MM.1S (cell line): Measurements from ENCODE around the gene ELFN1.

Experiments used
- DNase-seq: peaks from one replicate; pipeline ENCODE4 v3.0.0-alpha.2; 2015
- H2AFZ ChIP-seq: fragments of 300-600 bp; sonication (generic); 2 replicates; pipeline ENCODE4 v1.6.0; 2016; ENCODE audit warnings: antibody characterized with exemption, low read length
- H3F3A ChIP-seq: fragments of 300-600 bp; sonication (generic); 2 replicates; pipeline ENCODE4 v1.6.1; 2016; ENCODE audit warnings: mild to moderate bottlenecking, antibody characterized with exemption, low read length, moderate library complexity, mixed read lengths; ENCODE audit not compliant: insufficient read depth
- H3K27ac ChIP-seq: fragments of 300-600 bp; sonication (generic); 2 replicates; pipeline ENCODE4 v1.5.1; 2016; ENCODE audit warnings: mild to moderate bottlenecking, low read length
- H3K27me3 ChIP-seq: fragments of 300-600 bp; sonication (generic); replicated peaks from 2 replicates; pipeline ENCODE4 v1.6.0; 2016; ENCODE audit warnings: low read length; ENCODE audit not compliant: insufficient read depth
- H3K36me3 ChIP-seq: fragments of 300-600 bp; sonication (generic); replicated peaks from 2 replicates; pipeline ENCODE4 v1.6.1; 2016; ENCODE audit warnings: mild to moderate bottlenecking, low read length, mixed read lengths; ENCODE audit not compliant: insufficient read depth
- H3K4me1 ChIP-seq: fragments of 300-600 bp; sonication (generic); 2 replicates; pipeline ENCODE4 v1.6.1; 2016; ENCODE audit warnings: low read length, mixed read lengths
- H3K4me2 ChIP-seq: fragments of 300-600 bp; sonication (generic); 2 replicates; pipeline ENCODE4 v1.6.0; 2016; ENCODE audit warnings: low read depth, low read length
- H3K4me3 ChIP-seq: fragments of 300-600 bp; sonication (generic); 2 replicates; pipeline ENCODE4 v1.5.1; 2016; ENCODE audit warnings: low read length, mixed read lengths
- H3K79me2 ChIP-seq: fragments of 300-600 bp; sonication (generic); 2 replicates; pipeline ENCODE4 v1.6.1; 2016; ENCODE audit warnings: mixed run types, low read length, mixed read lengths
- H3K9ac ChIP-seq: fragments of 300-600 bp; sonication (generic); 2 replicates; pipeline ENCODE4 v1.6.1; 2016; ENCODE audit warnings: low read length, mixed read lengths
- H3K9me2 ChIP-seq: fragments of 300-600 bp; sonication (generic); replicated peaks from 2 replicates; pipeline ENCODE4 v1.6.1; 2016; ENCODE audit warnings: mild to moderate bottlenecking, low read length, mixed read lengths; ENCODE audit not compliant: insufficient read depth
- H3K9me3 ChIP-seq: fragments of 300-600 bp; sonication (generic); replicated peaks from 2 replicates; pipeline ENCODE4 v1.6.1; 2016; ENCODE audit warnings: mild to moderate bottlenecking, low read length, mixed read lengths; ENCODE audit not compliant: insufficient read depth
- H4K20me1 ChIP-seq: fragments of 300-600 bp; sonication (generic); 2 replicates; pipeline ENCODE4 v1.6.1; 2016; ENCODE audit warnings: mild to moderate bottlenecking, low read length, moderate library complexity, mixed read lengths; ENCODE audit not compliant: insufficient read depth
- EZH2 ChIP-seq: fragments of 300-600 bp; sonication (generic); optimal IDR thresholded peaks from 2 replicates; pipeline ENCODE3; 2017; ENCODE audit warnings: low read depth, mild to moderate bottlenecking, antibody characterized with exemption, low read length, mixed read lengths
- EZH2phosphoT487 ChIP-seq: fragments of 300-600 bp; sonication (generic); IDR thresholded peaks from 2 replicates; pipeline ENCODE4 v1.6.1; 2018; ENCODE audit warnings: antibody characterized with exemption, low read length
- TF ChIP-seq, protein P1 (sequence below): fragments of 300-600 bp; sonication (generic); IDR thresholded peaks from 2 replicates; pipeline ENCODE4 v1.5.1; 2016; ENCODE audit warnings: antibody characterized with exemption, low read length, mixed read lengths

ELFN1 gene

DNA sequence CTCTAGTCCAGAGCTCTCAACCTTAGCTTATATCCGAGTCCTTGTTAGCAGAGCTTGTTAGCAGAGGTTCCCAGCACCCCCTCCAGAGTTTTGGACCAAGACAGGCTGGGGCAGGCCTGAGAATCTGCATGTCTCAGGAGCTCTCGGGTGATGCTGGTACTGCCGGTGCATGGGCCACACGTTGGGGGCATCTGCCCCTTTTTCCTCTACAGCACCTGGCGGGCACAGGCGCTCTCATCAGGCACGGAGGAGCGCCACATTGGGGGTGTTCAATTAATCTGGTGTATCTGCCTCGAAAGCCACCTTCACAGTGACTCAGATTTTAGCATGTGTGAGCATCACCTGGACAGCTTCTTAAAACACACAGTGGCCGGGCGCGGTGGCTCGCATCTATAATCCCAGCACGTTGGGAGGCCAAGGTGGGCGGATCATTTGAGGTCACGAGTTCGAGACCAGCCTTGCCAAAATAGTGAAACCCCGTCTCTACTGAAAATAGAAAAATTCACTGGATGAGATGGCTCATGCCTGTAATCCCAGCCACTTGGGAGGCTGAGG, 117.7 kb downstream of the ELFN1 start:
- H3K9me2 ChIP-seq: no peaks in the 10 kb centered on the region
- DNase-seq: no peak

DNA sequence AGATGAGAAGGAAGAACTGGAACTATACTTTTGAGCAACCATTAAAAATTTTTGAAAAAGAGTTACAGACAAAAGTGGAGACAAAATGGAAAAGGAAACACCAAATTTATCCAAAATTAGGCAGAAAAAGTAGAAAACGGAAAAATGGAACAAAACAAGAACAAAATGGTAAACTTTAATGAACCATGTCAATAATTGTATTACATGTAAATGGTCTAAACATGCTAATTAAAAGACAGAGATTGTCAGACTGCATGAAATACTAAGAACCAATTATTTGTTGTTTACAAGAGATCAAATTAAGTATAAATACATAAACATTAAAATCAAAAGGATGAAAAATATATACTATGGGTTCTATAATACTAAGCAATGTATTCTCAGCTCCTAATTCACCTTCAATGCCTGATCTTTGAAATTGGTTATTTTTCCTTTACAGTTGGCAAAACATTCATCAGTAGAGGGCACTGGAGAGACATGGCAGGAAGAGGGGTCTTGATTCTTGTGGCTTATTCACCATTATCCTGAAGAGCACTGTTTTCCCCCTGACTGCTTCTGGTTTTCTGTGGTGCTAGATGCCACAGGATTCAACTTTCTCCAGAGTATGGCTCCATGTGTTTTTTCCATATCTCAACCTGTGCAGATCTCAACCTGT, 124.9 kb downstream of the ELFN1 start:
- DNase-seq: no peak

More for the DNA sequence above, 117.7 kb downstream of the ELFN1 start:
- Histone ChIP-seq H3F3A (no peaks in the 10 kb centered on the region), H3K27me3 (peaks cover 31% of the 10 kb centered on the region), H3K9me3 (no peaks in the 10 kb centered on the region), H3K4me1 (no peaks in the 10 kb centered on the region), H3K4me2 (no peak overlapping the region), H3K9ac (no peak overlapping the region), H3K79me2 (no peaks in the 10 kb centered on the region), H2AFZ (no peak overlapping the region), H3K27ac (no peak overlapping the region), H4K20me1 (no peaks in the 10 kb centered on the region), H3K4me3 (no peak overlapping the region), H3K36me3 (no peaks in the 10 kb centered on the region)
- TF ChIP-seq, protein P1, sequence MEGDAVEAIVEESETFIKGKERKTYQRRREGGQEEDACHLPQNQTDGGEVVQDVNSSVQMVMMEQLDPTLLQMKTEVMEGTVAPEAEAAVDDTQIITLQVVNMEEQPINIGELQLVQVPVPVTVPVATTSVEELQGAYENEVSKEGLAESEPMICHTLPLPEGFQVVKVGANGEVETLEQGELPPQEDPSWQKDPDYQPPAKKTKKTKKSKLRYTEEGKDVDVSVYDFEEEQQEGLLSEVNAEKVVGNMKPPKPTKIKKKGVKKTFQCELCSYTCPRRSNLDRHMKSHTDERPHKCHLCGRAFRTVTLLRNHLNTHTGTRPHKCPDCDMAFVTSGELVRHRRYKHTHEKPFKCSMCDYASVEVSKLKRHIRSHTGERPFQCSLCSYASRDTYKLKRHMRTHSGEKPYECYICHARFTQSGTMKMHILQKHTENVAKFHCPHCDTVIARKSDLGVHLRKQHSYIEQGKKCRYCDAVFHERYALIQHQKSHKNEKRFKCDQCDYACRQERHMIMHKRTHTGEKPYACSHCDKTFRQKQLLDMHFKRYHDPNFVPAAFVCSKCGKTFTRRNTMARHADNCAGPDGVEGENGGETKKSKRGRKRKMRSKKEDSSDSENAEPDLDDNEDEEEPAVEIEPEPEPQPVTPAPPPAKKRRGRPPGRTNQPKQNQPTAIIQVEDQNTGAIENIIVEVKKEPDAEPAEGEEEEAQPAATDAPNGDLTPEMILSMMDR: no peak
- TF ChIP-seq EZH2phosphoT487: no peak
- TF ChIP-seq EZH2: no peak

More for the DNA sequence above, 124.9 kb downstream of the ELFN1 start:
- H3K4me2 ChIP-seq: no peak overlapping the region
- no peak overlapping the region for H3K27ac ChIP-seq
- H3K9ac ChIP-seq: no peak overlapping the region
- no peaks in the 10 kb centered on the region for H3K36me3 ChIP-seq
- H3F3A ChIP-seq: no peaks in the 10 kb centered on the region
- no peaks in the 10 kb centered on the region for H3K79me2 ChIP-seq
- no peaks in the 10 kb centered on the region for H3K9me3 ChIP-seq
- peaks cover 13% of the 10 kb centered on the region for H3K27me3 ChIP-seq
- no peaks in the 10 kb centered on the region for H3K4me1 ChIP-seq
- H2AFZ ChIP-seq: no peak overlapping the region
- H3K9me2 ChIP-seq: no peaks in the 10 kb centered on the region
- H3K4me3 ChIP-seq: no peak overlapping the region
- no peaks in the 10 kb centered on the region for H4K20me1 ChIP-seq
- TF ChIP-seq, protein P1: peak; percentile 16; the same call in 1 of the 2 replicates
- TF ChIP-seq EZH2phosphoT487 (no peak), EZH2 (no peak)
